ENCODE results near the gene PFN1. TPM values are rescaled to one million over a fixed set of nuclear protein-coding genes. Genes with fewer than 3 reads are reported as not detected.

The PFN1 gene
- total and polyA plus RNA-seq, 5 donors from 2014 or later, result 865 to 2,804 (median 2,129) TPM

- H3K36me3 ChIP-seq (ENCODE audit: control insufficient read depth, insufficient read depth, low read length), result peaks cover 32% of the 10 kb centered on the region
- Mint-ChIP-seq H3K9me3 (peaks cover 0 to 1% (median 0%) of the 10 kb centered on the region in 7 donors), H3K27me3 (no peaks in the 10 kb centered on the region)
Observed at GRCh38 chr17:4940555-4941318, 7.6 kb downstream of the PFN1 start.

GRCh38 chr17:4939796-4940554 is 8.4 kb downstream of the PFN1 start, which contains the start of the genes RNF167 and SLC25A11:
Gene RNF167, plus strand, starts transcription at chr17:4940268. Its CDS starts 642 bp downstream, at chr17:4940910.
Gene SLC25A11, minus strand, starts transcription at chr17:4940046. Its CDS starts 136 bp downstream, at chr17:4939910.
- peak within 1 kb of the TSS; percentile 94 for H3K27ac ChIP-seq (ENCODE audit: insufficient read depth, low read length, poor library complexity, severe bottlenecking)
- H3K4me1 ChIP-seq (ENCODE audit: control insufficient read depth, insufficient read depth, low read length, poor library complexity, severe bottlenecking), result peaks cover 62% of the 10 kb centered on the region
- no peaks in the 10 kb centered on the region for H3K27me3 ChIP-seq (ENCODE audit: control insufficient read depth, insufficient read depth, low read length)
- H3K4me1 Mint-ChIP-seq, result peaks cover 0 to 78% (median 46%) of the 10 kb centered on the region in 4 donors
- H3K36me3 Mint-ChIP-seq, result peaks cover 24% of the 10 kb centered on the region
- no peaks in the 10 kb centered on the region for H3K27me3 Mint-ChIP-seq
- ATAC-seq (ENCODE audit: low read depth in 2 of 2), result peak; percentile 83 to 85
- H3K27ac Mint-ChIP-seq, result peak within 1 kb of the TSS; percentile 97 to 99 (median 97)
- peaks cover 26% of the 10 kb centered on the region for H3K36me3 ChIP-seq (ENCODE audit: control insufficient read depth, insufficient read depth, low read length)
- no peaks in the 10 kb centered on the region for H3K9me3 ChIP-seq (ENCODE audit: control insufficient read depth in 2 of 2, low read length in 2 of 2)
- DNase-seq, result peak; percentile 95 to 100 (median 99)
- peaks cover 0 to 1% (median 0%) of the 10 kb centered on the region in 7 donors for H3K9me3 Mint-ChIP-seq
- peak within 1 kb of the TSS; percentile 95 to 99 (median 97) for H3K4me3 Mint-ChIP-seq
- H3K4me3 ChIP-seq (ENCODE audit: low read depth, low read length), result peak within 1 kb of the TSS; percentile 92

More at GRCh38 chr17:4940555-4941318, 7.6 kb downstream of the PFN1 start:
- Mint-ChIP-seq H3K4me3 (peak overlapping the region; percentile 95 to 99 (median 97)), H3K36me3 (peaks cover 32% of the 10 kb centered on the region), H3K4me1 (peaks cover 0 to 83% (median 53%) of the 10 kb centered on the region in 4 donors), H3K27ac (peak overlapping the region; percentile 97 to 99 (median 97))
- Histone ChIP-seq H3K27ac (ENCODE audit: insufficient read depth, low read length, poor library complexity, severe bottlenecking) (peak overlapping the region; percentile 94), H3K9me3 (ENCODE audit: control insufficient read depth in 2 of 2, low read length in 2 of 2) (no peaks in the 10 kb centered on the region), H3K4me3 (ENCODE audit: low read depth, low read length) (peak overlapping the region; percentile 92), H3K4me1 (ENCODE audit: control insufficient read depth, insufficient read depth, low read length, poor library complexity, severe bottlenecking) (peaks cover 70% of the 10 kb centered on the region), H3K27me3 (ENCODE audit: control insufficient read depth, insufficient read depth, low read length) (no peaks in the 10 kb centered on the region)
- ATAC-seq (ENCODE audit: low read depth in 2 of 2), result no peak
- peak in 2 of 3 donors; percentile 35 to 56 for DNase-seq

- Mint-ChIP-seq H3K9me3 (peaks cover 0 to 1% (median 0%) of the 10 kb centered on the region in 7 donors), H3K4me3 (peak overlapping the region; percentile 95 to 99 (median 97)), H3K36me3 (peaks cover 22% of the 10 kb centered on the region), H3K27ac (peak overlapping the region; percentile 74 to 97 (median 97)), H3K4me1 (peaks cover 0 to 76% (median 43%) of the 10 kb centered on the region in 4 donors), H3K27me3 (no peaks in the 10 kb centered on the region)
- Histone ChIP-seq H3K27ac (ENCODE audit: insufficient read depth, low read length, poor library complexity, severe bottlenecking) (peak overlapping the region; percentile 82), H3K27me3 (ENCODE audit: control insufficient read depth, insufficient read depth, low read length) (no peaks in the 10 kb centered on the region), H3K36me3 (ENCODE audit: control insufficient read depth, insufficient read depth, low read length) (peaks cover 22% of the 10 kb centered on the region), H3K4me3 (ENCODE audit: low read depth, low read length) (peak overlapping the region; percentile 65), H3K4me1 (ENCODE audit: control insufficient read depth, insufficient read depth, low read length, poor library complexity, severe bottlenecking) (peaks cover 58% of the 10 kb centered on the region), H3K9me3 (ENCODE audit: control insufficient read depth in 2 of 2, low read length in 2 of 2) (no peaks in the 10 kb centered on the region)
- ATAC-seq (ENCODE audit: low read depth in 2 of 2) (no peak), DNase-seq (no peak)
Observed at GRCh38 chr17:4939546-4939795, 8.9 kb downstream of the PFN1 start.

GRCh38 chr17:4938688-4939545 is 9.4 kb downstream of the PFN1 start:
- DNase-seq (peak in 1 of 3 donors; percentile 34), ATAC-seq (ENCODE audit: low read depth in 2 of 2) (no peak)
- peaks cover 58% of the 10 kb centered on the region for H3K4me1 ChIP-seq (ENCODE audit: control insufficient read depth, insufficient read depth, low read length, poor library complexity, severe bottlenecking)
- Mint-ChIP-seq H3K9me3 (no peaks in the 10 kb centered on the region), H3K27ac (peak overlapping the region; percentile 74 to 97 (median 97)), H3K4me1 (peaks cover 0 to 76% (median 42%) of the 10 kb centered on the region in 4 donors), H3K4me3 (peak overlapping the region; percentile 95 to 99 (median 97)), H3K36me3 (peaks cover 19% of the 10 kb centered on the region), H3K27me3 (no peaks in the 10 kb centered on the region)
- no peaks in the 10 kb centered on the region for H3K9me3 ChIP-seq (ENCODE audit: control insufficient read depth in 2 of 2, low read length in 2 of 2)
- peaks cover 22% of the 10 kb centered on the region for H3K36me3 ChIP-seq (ENCODE audit: control insufficient read depth, insufficient read depth, low read length)
- H3K27me3 ChIP-seq (ENCODE audit: control insufficient read depth, insufficient read depth, low read length), result no peaks in the 10 kb centered on the region
- H3K27ac ChIP-seq (ENCODE audit: insufficient read depth, low read length, poor library complexity, severe bottlenecking), result peak overlapping the region; percentile 82
- H3K4me3 ChIP-seq (ENCODE audit: low read depth, low read length), result peak overlapping the region; percentile 65

GRCh38 chr17:4938069-4938491 is 10.2 kb downstream of the PFN1 start:
- peaks cover 53% of the 10 kb centered on the region for H3K4me1 ChIP-seq (ENCODE audit: control insufficient read depth, insufficient read depth, low read length, poor library complexity, severe bottlenecking)
- H3K4me3 ChIP-seq (ENCODE audit: low read depth, low read length), result no peak overlapping the region

GRCh38 chr17:4937553-4937952 is 10.8 kb downstream of the PFN1 start:
- ATAC-seq (ENCODE audit: low read depth in 2 of 2) (no peak), DNase-seq (no peak)
- H3K36me3 ChIP-seq (ENCODE audit: control insufficient read depth, insufficient read depth, low read length), result peaks cover 10% of the 10 kb centered on the region
- H3K27ac Mint-ChIP-seq, result peak overlapping the region in 1 of 3 donors; percentile 38
- H3K9me3 Mint-ChIP-seq, result no peaks in the 10 kb centered on the region
- no peaks in the 10 kb centered on the region for H3K9me3 ChIP-seq (ENCODE audit: control insufficient read depth in 2 of 2, low read length in 2 of 2)
- peaks cover 19% of the 10 kb centered on the region for H3K36me3 Mint-ChIP-seq
- no peak overlapping the region for H3K4me3 ChIP-seq (ENCODE audit: low read depth, low read length)
- H3K4me1 Mint-ChIP-seq, result peaks cover 0 to 71% (median 40%) of the 10 kb centered on the region in 4 donors
- no peaks in the 10 kb centered on the region for H3K27me3 Mint-ChIP-seq
- H3K4me1 ChIP-seq (ENCODE audit: control insufficient read depth, insufficient read depth, low read length, poor library complexity, severe bottlenecking), result peaks cover 48% of the 10 kb centered on the region
- H3K27ac ChIP-seq (ENCODE audit: insufficient read depth, low read length, poor library complexity, severe bottlenecking), result no peak overlapping the region
- peak overlapping the region in 3 of 4 donors; percentile 22 to 97 (median 95) for H3K4me3 Mint-ChIP-seq
- no peaks in the 10 kb centered on the region for H3K27me3 ChIP-seq (ENCODE audit: control insufficient read depth, insufficient read depth, low read length)

More at GRCh38 chr17:4938069-4938491, 10.2 kb downstream of the PFN1 start:
- Histone ChIP-seq H3K27me3 (ENCODE audit: control insufficient read depth, insufficient read depth, low read length) (no peaks in the 10 kb centered on the region), H3K27ac (ENCODE audit: insufficient read depth, low read length, poor library complexity, severe bottlenecking) (no peak overlapping the region), H3K9me3 (ENCODE audit: control insufficient read depth in 2 of 2, low read length in 2 of 2) (no peaks in the 10 kb centered on the region), H3K36me3 (ENCODE audit: control insufficient read depth, insufficient read depth, low read length) (peaks cover 15% of the 10 kb centered on the region)
- peak overlapping the region; percentile 84 to 99 (median 96) for H3K4me3 Mint-ChIP-seq
- no peaks in the 10 kb centered on the region for H3K9me3 Mint-ChIP-seq
- H3K27ac Mint-ChIP-seq, result peak overlapping the region; percentile 20 to 74 (median 60)
- peaks cover 19% of the 10 kb centered on the region for H3K36me3 Mint-ChIP-seq
- DNase-seq, result no peak
- no peak for ATAC-seq (ENCODE audit: low read depth in 2 of 2)
- no peaks in the 10 kb centered on the region for H3K27me3 Mint-ChIP-seq
- H3K4me1 Mint-ChIP-seq, result peaks cover 0 to 75% (median 42%) of the 10 kb centered on the region in 4 donors

- peaks cover 13% of the 10 kb centered on the region for H3K36me3 Mint-ChIP-seq
- no peak for DNase-seq
- H3K4me1 Mint-ChIP-seq, result peaks cover 0 to 61% (median 31%) of the 10 kb centered on the region in 4 donors
- no peaks in the 10 kb centered on the region for H3K27me3 Mint-ChIP-seq
- no peaks in the 10 kb centered on the region for H3K9me3 Mint-ChIP-seq
- H3K27ac ChIP-seq (ENCODE audit: insufficient read depth, low read length, poor library complexity, severe bottlenecking), result no peak overlapping the region
- H3K27me3 ChIP-seq (ENCODE audit: control insufficient read depth, insufficient read depth, low read length), result no peaks in the 10 kb centered on the region
- H3K9me3 ChIP-seq (ENCODE audit: control insufficient read depth in 2 of 2, low read length in 2 of 2), result no peaks in the 10 kb centered on the region
- peaks cover 7% of the 10 kb centered on the region for H3K36me3 ChIP-seq (ENCODE audit: control insufficient read depth, insufficient read depth, low read length)
- peaks cover 36% of the 10 kb centered on the region for H3K4me1 ChIP-seq (ENCODE audit: control insufficient read depth, insufficient read depth, low read length, poor library complexity, severe bottlenecking)
- no peak for ATAC-seq (ENCODE audit: low read depth in 2 of 2)
- peak overlapping the region in 1 of 3 donors; percentile 62 for H3K27ac Mint-ChIP-seq
- no peak overlapping the region for H3K4me3 ChIP-seq (ENCODE audit: low read depth, low read length)
- H3K4me3 Mint-ChIP-seq, result peak overlapping the region in 3 of 4 donors; percentile 25 to 70 (median 66)
Observed at GRCh38 chr17:4936436-4936835, 11.9 kb downstream of the PFN1 start.

Data from CD4-positive, CD25-positive, alpha-beta regulatory T cell (primary cell).